Measurements from ENCODE around the gene VAMP2. TPM values are rescaled to one million over a fixed set of nuclear protein-coding genes. Genes with fewer than 3 reads are reported as not detected.

Gene VAMP2
- total and polyA plus RNA-seq, 9 of the 15 experiments (the other 6 are each of a cell fraction or from before 2014, with no cell fraction given) = 2.3 to 31.8 (median 6.0) TPM

DNA sequence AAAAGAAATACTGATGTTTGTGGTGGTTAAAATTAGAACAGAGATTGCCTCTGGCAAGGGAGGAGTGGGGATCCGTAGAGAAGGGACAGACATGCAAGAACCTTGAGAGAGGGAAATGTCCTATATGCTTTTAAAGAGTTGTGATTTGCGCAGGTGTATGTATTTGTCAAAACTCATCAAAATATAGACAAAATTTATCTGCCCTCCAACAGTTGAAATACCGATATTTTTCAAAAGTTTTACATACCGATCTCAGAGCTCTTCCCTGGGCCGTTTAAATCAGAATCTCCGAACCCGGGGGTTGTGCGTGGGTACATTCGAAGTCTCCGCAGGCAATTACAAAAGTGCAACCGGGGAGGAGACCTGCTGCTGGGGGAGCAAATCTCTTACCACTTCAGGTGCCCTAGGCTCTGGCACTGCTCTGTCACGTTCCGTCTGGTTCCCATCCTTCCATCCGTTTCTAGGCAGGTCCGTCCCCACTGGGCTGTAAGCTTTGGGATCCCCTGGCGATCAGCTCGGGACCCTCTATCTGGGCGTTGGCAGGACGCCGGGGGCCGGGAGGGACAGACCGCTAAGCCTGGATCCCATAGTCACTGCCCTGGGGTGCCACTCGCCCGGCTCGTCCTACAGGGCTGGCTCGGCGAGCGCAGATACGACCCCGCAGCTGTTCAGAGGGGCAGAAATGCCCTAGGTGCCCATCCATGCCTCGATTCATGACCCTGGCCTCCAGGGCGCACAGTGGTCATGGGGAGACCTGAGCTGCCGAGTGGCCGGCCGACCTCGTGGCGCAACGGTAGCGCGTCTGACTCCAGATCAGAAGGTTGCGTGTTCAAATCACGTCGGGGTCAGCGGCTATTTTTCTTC lies 23.1 kb upstream of the VAMP2 start (continued):
- TF ChIP-seq, protein P1, sequence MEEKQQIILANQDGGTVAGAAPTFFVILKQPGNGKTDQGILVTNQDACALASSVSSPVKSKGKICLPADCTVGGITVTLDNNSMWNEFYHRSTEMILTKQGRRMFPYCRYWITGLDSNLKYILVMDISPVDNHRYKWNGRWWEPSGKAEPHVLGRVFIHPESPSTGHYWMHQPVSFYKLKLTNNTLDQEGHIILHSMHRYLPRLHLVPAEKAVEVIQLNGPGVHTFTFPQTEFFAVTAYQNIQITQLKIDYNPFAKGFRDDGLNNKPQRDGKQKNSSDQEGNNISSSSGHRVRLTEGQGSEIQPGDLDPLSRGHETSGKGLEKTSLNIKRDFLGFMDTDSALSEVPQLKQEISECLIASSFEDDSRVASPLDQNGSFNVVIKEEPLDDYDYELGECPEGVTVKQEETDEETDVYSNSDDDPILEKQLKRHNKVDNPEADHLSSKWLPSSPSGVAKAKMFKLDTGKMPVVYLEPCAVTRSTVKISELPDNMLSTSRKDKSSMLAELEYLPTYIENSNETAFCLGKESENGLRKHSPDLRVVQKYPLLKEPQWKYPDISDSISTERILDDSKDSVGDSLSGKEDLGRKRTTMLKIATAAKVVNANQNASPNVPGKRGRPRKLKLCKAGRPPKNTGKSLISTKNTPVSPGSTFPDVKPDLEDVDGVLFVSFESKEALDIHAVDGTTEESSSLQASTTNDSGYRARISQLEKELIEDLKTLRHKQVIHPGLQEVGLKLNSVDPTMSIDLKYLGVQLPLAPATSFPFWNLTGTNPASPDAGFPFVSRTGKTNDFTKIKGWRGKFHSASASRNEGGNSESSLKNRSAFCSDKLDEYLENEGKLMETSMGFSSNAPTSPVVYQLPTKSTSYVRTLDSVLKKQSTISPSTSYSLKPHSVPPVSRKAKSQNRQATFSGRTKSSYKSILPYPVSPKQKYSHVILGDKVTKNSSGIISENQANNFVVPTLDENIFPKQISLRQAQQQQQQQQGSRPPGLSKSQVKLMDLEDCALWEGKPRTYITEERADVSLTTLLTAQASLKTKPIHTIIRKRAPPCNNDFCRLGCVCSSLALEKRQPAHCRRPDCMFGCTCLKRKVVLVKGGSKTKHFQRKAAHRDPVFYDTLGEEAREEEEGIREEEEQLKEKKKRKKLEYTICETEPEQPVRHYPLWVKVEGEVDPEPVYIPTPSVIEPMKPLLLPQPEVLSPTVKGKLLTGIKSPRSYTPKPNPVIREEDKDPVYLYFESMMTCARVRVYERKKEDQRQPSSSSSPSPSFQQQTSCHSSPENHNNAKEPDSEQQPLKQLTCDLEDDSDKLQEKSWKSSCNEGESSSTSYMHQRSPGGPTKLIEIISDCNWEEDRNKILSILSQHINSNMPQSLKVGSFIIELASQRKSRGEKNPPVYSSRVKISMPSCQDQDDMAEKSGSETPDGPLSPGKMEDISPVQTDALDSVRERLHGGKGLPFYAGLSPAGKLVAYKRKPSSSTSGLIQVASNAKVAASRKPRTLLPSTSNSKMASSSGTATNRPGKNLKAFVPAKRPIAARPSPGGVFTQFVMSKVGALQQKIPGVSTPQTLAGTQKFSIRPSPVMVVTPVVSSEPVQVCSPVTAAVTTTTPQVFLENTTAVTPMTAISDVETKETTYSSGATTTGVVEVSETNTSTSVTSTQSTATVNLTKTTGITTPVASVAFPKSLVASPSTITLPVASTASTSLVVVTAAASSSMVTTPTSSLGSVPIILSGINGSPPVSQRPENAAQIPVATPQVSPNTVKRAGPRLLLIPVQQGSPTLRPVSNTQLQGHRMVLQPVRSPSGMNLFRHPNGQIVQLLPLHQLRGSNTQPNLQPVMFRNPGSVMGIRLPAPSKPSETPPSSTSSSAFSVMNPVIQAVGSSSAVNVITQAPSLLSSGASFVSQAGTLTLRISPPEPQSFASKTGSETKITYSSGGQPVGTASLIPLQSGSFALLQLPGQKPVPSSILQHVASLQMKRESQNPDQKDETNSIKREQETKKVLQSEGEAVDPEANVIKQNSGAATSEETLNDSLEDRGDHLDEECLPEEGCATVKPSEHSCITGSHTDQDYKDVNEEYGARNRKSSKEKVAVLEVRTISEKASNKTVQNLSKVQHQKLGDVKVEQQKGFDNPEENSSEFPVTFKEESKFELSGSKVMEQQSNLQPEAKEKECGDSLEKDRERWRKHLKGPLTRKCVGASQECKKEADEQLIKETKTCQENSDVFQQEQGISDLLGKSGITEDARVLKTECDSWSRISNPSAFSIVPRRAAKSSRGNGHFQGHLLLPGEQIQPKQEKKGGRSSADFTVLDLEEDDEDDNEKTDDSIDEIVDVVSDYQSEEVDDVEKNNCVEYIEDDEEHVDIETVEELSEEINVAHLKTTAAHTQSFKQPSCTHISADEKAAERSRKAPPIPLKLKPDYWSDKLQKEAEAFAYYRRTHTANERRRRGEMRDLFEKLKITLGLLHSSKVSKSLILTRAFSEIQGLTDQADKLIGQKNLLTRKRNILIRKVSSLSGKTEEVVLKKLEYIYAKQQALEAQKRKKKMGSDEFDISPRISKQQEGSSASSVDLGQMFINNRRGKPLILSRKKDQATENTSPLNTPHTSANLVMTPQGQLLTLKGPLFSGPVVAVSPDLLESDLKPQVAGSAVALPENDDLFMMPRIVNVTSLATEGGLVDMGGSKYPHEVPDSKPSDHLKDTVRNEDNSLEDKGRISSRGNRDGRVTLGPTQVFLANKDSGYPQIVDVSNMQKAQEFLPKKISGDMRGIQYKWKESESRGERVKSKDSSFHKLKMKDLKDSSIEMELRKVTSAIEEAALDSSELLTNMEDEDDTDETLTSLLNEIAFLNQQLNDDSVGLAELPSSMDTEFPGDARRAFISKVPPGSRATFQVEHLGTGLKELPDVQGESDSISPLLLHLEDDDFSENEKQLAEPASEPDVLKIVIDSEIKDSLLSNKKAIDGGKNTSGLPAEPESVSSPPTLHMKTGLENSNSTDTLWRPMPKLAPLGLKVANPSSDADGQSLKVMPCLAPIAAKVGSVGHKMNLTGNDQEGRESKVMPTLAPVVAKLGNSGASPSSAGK (IDR thresholded peaks at IDR 0.05) = no peak
- TF ChIP-seq SMARCE1 (IDR thresholded peaks at IDR 0.05) = no peak
- no peak for TF ChIP-seq ZNF140 (CRISPR knock-in tag; IDR thresholded peaks at IDR 0.05)
- TF ChIP-seq, protein P2, sequence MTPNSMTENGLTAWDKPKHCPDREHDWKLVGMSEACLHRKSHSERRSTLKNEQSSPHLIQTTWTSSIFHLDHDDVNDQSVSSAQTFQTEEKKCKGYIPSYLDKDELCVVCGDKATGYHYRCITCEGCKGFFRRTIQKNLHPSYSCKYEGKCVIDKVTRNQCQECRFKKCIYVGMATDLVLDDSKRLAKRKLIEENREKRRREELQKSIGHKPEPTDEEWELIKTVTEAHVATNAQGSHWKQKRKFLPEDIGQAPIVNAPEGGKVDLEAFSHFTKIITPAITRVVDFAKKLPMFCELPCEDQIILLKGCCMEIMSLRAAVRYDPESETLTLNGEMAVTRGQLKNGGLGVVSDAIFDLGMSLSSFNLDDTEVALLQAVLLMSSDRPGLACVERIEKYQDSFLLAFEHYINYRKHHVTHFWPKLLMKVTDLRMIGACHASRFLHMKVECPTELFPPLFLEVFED (CRISPR knock-in tag; conservative IDR thresholded peaks at IDR 0.05) = no peak
- TF ChIP-seq TCFL5 (CRISPR knock-in tag; conservative IDR thresholded peaks at IDR 0.05) = no peak
- no peak for TF ChIP-seq ZNF175 (CRISPR knock-in tag; IDR thresholded peaks at IDR 0.05; ENCODE audit: low read depth)
- no peak for TF ChIP-seq RBM22 (IDR thresholded peaks at IDR 0.05; ENCODE audit: low read depth, low read length, poor library complexity, severe bottlenecking)
- TF ChIP-seq POLR2A (conservative IDR thresholded peaks at IDR 0.05) = no peak
- TF ChIP-seq, protein P3, sequence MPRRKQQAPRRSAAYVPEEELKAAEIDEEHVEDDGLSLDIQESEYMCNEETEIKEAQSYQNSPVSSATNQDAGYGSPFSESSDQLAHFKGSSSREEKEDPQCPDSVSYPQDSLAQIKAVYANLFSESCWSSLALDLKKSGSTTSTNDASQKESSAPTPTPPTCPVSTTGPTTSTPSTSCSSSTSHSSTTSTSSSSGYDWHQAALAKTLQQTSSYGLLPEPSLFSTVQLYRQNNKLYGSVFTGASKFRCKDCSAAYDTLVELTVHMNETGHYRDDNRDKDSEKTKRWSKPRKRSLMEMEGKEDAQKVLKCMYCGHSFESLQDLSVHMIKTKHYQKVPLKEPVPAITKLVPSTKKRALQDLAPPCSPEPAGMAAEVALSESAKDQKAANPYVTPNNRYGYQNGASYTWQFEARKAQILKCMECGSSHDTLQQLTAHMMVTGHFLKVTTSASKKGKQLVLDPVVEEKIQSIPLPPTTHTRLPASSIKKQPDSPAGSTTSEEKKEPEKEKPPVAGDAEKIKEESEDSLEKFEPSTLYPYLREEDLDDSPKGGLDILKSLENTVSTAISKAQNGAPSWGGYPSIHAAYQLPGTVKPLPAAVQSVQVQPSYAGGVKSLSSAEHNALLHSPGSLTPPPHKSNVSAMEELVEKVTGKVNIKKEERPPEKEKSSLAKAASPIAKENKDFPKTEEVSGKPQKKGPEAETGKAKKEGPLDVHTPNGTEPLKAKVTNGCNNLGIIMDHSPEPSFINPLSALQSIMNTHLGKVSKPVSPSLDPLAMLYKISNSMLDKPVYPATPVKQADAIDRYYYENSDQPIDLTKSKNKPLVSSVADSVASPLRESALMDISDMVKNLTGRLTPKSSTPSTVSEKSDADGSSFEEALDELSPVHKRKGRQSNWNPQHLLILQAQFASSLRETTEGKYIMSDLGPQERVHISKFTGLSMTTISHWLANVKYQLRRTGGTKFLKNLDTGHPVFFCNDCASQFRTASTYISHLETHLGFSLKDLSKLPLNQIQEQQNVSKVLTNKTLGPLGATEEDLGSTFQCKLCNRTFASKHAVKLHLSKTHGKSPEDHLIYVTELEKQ (CRISPR knock-in tag; IDR thresholded peaks at IDR 0.05) = no peak
- no peak for TF ChIP-seq SAP30 (IDR thresholded peaks at IDR 0.05; ENCODE audit: borderline replicate concordance, insufficient read depth, low read depth, low read length, poor library complexity, severe bottlenecking)
